ENCODE data around the gene KIF20B.

DNA sequence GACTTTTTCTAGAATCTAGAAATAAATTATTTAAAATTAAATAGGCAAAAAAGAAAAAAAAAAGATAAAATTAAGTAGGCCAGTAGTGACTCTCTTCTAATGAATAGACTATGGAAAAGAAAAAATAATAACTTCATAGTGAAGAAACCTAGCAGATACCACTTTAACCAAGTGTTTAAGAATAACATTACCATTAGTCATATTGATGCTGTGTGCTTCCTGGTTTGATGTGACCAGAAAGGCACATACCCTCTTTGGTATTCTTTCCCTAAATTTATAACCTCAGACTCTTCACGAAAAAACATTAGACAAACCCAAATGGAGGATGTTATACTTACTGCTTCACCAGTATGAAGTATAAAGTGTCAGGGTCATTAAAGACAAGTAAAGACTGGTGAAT lies 42.6 kb downstream of the KIF20B start:
- TF ChIP-seq REST (IDR thresholded peaks at IDR 0.05; ENCODE audit: low read depth), result no peak
- no peak for TF ChIP-seq POLR2A (IDR thresholded peaks at IDR 0.05; ENCODE audit: borderline replicate concordance, extremely low read depth, insufficient read depth, insufficient read length)
- TF ChIP-seq EZH2 (IDR thresholded peaks at IDR 0.05), result no peak
- no peak for TF ChIP-seq FOSL1 (IDR thresholded peaks at IDR 0.05; ENCODE audit: low read depth)
- TF ChIP-seq ATF3 (IDR thresholded peaks at IDR 0.05), result no peak
- TF ChIP-seq, protein P1, sequence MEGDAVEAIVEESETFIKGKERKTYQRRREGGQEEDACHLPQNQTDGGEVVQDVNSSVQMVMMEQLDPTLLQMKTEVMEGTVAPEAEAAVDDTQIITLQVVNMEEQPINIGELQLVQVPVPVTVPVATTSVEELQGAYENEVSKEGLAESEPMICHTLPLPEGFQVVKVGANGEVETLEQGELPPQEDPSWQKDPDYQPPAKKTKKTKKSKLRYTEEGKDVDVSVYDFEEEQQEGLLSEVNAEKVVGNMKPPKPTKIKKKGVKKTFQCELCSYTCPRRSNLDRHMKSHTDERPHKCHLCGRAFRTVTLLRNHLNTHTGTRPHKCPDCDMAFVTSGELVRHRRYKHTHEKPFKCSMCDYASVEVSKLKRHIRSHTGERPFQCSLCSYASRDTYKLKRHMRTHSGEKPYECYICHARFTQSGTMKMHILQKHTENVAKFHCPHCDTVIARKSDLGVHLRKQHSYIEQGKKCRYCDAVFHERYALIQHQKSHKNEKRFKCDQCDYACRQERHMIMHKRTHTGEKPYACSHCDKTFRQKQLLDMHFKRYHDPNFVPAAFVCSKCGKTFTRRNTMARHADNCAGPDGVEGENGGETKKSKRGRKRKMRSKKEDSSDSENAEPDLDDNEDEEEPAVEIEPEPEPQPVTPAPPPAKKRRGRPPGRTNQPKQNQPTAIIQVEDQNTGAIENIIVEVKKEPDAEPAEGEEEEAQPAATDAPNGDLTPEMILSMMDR (IDR thresholded peaks at IDR 0.05 in 2 of 3, conservative IDR thresholded peaks at IDR 0.05 in 1 of 3; ENCODE audit: borderline replicate concordance in 1 of 3, insufficient read depth in 1 of 3, low read depth in 2 of 3, low read length in 2 of 3), result no peak
- TF ChIP-seq POLR2AphosphoS5 (IDR thresholded peaks at IDR 0.05; ENCODE audit: low read depth, low read length), result no peak
- TF ChIP-seq RAD21 (IDR thresholded peaks at IDR 0.05; ENCODE audit: low read depth), result no peak
